Endothelial cell of umbilical vein (primary cell): ENCODE data around the gene IGFBP3. TPM values are rescaled to one million over a fixed set of nuclear protein-coding genes. Genes with fewer than 3 reads are reported as not detected.

Source experiments
- BruUV-seq: library from RNA; stranded (reverse); fragments of 400-500 nt; replicated peaks from 2 replicates; lab custom pipeline; 2021; lab: Mats Ljungman, UMichigan
- CTCF ChIA-PET: fragments of 300-600, 350-600 bp; sonication (Branson Sonifier 250); formaldehyde crosslinking; loops from one replicate; lab custom pipeline; 2021; ENCODE audit warnings: antibody characterized with exemption, inconsistent platforms; lab: Charles Lee
- POLR2A ChIA-PET: fragments of 300-600, 350-600 bp; sonication (Branson Sonifier 250); formaldehyde crosslinking; loops from one replicate; lab custom pipeline; 2021; ENCODE audit warnings: antibody characterized with exemption, inconsistent platforms; lab: Charles Lee
- DNase-seq: peaks from one replicate; pipeline ENCODE4 v3.0.0-alpha.2; 2011; ENCODE audit warnings: low read depth, low spot score
- FAIRE-seq: peaks from 2 replicates; lab custom pipeline; 2011; peaks lifted over from hg19 to GRCh38; lab: Jason Lieb, UNC
- H2AFZ ChIP-seq: 2 replicates; pipeline ENCODE4 v1.6.0; 2012; ENCODE audit warnings: low read depth, low read length, control low read depth, inconsistent platforms
- H3K27ac ChIP-seq: 2 replicates; pipeline ENCODE4 v1.5.1; 2011; ENCODE audit warnings: low read depth, mild to moderate bottlenecking, control low read depth, low read length, moderate library complexity; ENCODE audit not compliant: insufficient read depth
- H3K27me3 ChIP-seq, 2 experiments: 2 replicates each; pipeline versions ENCODE4 v1.6.0 to v1.6.1; 2011; ENCODE audit warnings: low read length in 2 of 2, mixed read lengths in 1 of 2; ENCODE audit not compliant: control insufficient read depth in 2 of 2, insufficient read depth in 2 of 2
- H3K36me3 ChIP-seq, 2 experiments: 2 replicates in 1 of 2; 3 replicates in 1 of 2; pipeline ENCODE4 v1.5.1; 2011; ENCODE audit warnings: low read length in 2 of 2, mild to moderate bottlenecking in 1 of 2, moderate library complexity in 1 of 2; ENCODE audit not compliant: control insufficient read depth in 2 of 2, insufficient read depth in 2 of 2; ENCODE audit errors: extremely low read depth in 1 of 2
- H3K4me1 ChIP-seq: 3 replicates; pipeline ENCODE4 v1.5.1; 2011; ENCODE audit warnings: mild to moderate bottlenecking, low read length; ENCODE audit not compliant: control insufficient read depth, insufficient read depth; ENCODE audit errors: extremely low read depth
- H3K4me2 ChIP-seq: 2 replicates; pipeline ENCODE4 v1.6.1; 2011; ENCODE audit warnings: low read length, control low read depth, mixed read lengths; ENCODE audit not compliant: insufficient read depth
- H3K4me3 ChIP-seq, 3 experiments: fragments of 200-600 bp in 1 of 3; sonication (generic), shearing (Covaris generic) in 1 of 3; replicated peaks in 1 of 3; 2 replicates each; pipeline ENCODE4 v1.5.1; 2011 to 2016; ENCODE audit warnings: control low read depth in 3 of 3, low read length in 3 of 3, mild to moderate bottlenecking in 2 of 3, inconsistent platforms in 1 of 3, low read depth in 1 of 3, moderate library complexity in 1 of 3; ENCODE audit not compliant: insufficient read depth in 1 of 3
- H3K79me2 ChIP-seq: 2 replicates; pipeline ENCODE4 v1.6.0; 2012; ENCODE audit warnings: low read length, inconsistent platforms; ENCODE audit not compliant: control insufficient read depth, insufficient read depth
- H3K9ac ChIP-seq: replicated peaks from 2 replicates; pipeline ENCODE3; 2011; ENCODE audit warnings: low read length, control low read depth; ENCODE audit not compliant: insufficient read depth; ENCODE audit errors: extremely low read depth
- H3K9me1 ChIP-seq: replicated peaks from 3 replicates; pipeline ENCODE4 v1.6.0; 2011; ENCODE audit warnings: mild to moderate bottlenecking, low read length; ENCODE audit not compliant: control insufficient read depth, insufficient read depth; ENCODE audit errors: extremely low read depth
- H3K9me3 ChIP-seq: replicated peaks from 2 replicates; pipeline ENCODE4 v1.5.1; 2012; ENCODE audit warnings: low read length, inconsistent platforms; ENCODE audit not compliant: control insufficient read depth, insufficient read depth
- H4K20me1 ChIP-seq: replicated peaks from 2 replicates; pipeline ENCODE3; 2011; ENCODE audit warnings: mild to moderate bottlenecking, low read length; ENCODE audit not compliant: control insufficient read depth, insufficient read depth; ENCODE audit errors: extremely low read depth
- CTCF ChIP-seq, 2 donors: IDR thresholded peaks; 1 replicate in 1 of 2; 2 replicates in 1 of 2; pipeline ENCODE4 v1.5.1; 2011; ENCODE audit warnings: low read length in 2 of 2, mild to moderate bottlenecking in 2 of 2, moderate library complexity in 2 of 2, control low read depth in 1 of 2, inconsistent platforms in 1 of 2, low read depth in 1 of 2; ENCODE audit not compliant: insufficient read depth in 1 of 2; ENCODE audit errors: extremely low read depth in 1 of 2
- EZH2 ChIP-seq: IDR thresholded peaks from 2 replicates; pipeline ENCODE4 v1.6.1; 2012; ENCODE audit warnings: borderline replicate concordance, low read depth, mild to moderate bottlenecking, moderate library complexity, low read length, inconsistent platforms; ENCODE audit not compliant: severe bottlenecking
- FOS ChIP-seq: IDR thresholded peaks from 2 replicates; pipeline ENCODE4 v1.6.1; 2011; ENCODE audit warnings: mild to moderate bottlenecking, low read length, moderate library complexity, borderline replicate concordance; ENCODE audit not compliant: insufficient read depth
- GATA2 ChIP-seq: IDR thresholded peaks from 2 replicates; pipeline ENCODE4 v1.7.0; 2011; ENCODE audit warnings: low read depth, mild to moderate bottlenecking, moderate library complexity, mixed read lengths, low read length; ENCODE audit not compliant: insufficient read length, insufficient read depth
- JUN ChIP-seq: IDR thresholded peaks from 2 replicates; pipeline ENCODE4 v1.6.1; 2011; ENCODE audit warnings: borderline replicate concordance, low read depth; ENCODE audit not compliant: insufficient read length, insufficient read depth
- MAX ChIP-seq: IDR thresholded peaks from 2 replicates; pipeline ENCODE4 v1.6.1; 2011; ENCODE audit not compliant: insufficient read depth, insufficient read length
- MYC ChIP-seq: IDR thresholded peaks from one replicate; pipeline ENCODE4 v1.6.1; 2011; ENCODE audit warnings: mild to moderate bottlenecking, low read depth, low read length
- POLR2A ChIP-seq: IDR thresholded peaks from 2 replicates; pipeline ENCODE4 v1.6.1; 2012; ENCODE audit warnings: low read depth, mild to moderate bottlenecking, control low read depth, low read length
- dilution Hi-C: fragments of 300-500 bp; cut with MboI; formaldehyde crosslinking; loops from one replicate; pipeline ENCODE4 v1.15.0; 2019; ENCODE audit warnings: low sequenced_read_pairs; ENCODE audit not compliant: extremely low pct_ligation_motif_present
- intact Hi-C: fragments of 100-400 bp; cut with micrococcal nuclease; formaldehyde crosslinking; loops from one replicate; pipeline ENCODE4 v1.10.0; 2022
- polyA plus RNA-seq, 4 experiments: library from polyadenylated mRNA; depleted of rRNA in 3 of 4; stranded (reverse) in 3 of 4; unstranded in 1 of 4; fragments of >200 nt; gene quantifications; 2 replicates each; pipeline versions ENCODE4 v1.2.1 to v1.2.3, GENCODE V29; 2011 to 2012; ENCODE audit warnings: missing spikeins in 1 of 4
- total RNA-seq: library from RNA; stranded (reverse); gene quantifications from 2 replicates; pipeline ENCODE4 v1.2.3, GENCODE V29; 2021

Gene IGFBP3
- total and polyA plus RNA-seq, 2 donors (not counting 3 experiments of a cell fraction or from before 2014, with no cell fraction given), result 3.4 to 10.1 TPM

GRCh38 chr7:45876519-45876918, 44.6 kb downstream of the IGFBP3 start:
- Histone ChIP-seq H3K9me3 (no peaks in the 10 kb centered on the region), H2AFZ (no peak overlapping the region), H4K20me1 (no peaks in the 10 kb centered on the region), H3K27me3 (no peaks in the 10 kb centered on the region), H3K9me1 (no peaks in the 10 kb centered on the region), H3K4me1 (peaks cover 15% of the 10 kb centered on the region), H3K4me2 (no peak overlapping the region), H3K36me3 (no peaks in the 10 kb centered on the region), H3K9ac (no peak overlapping the region), H3K4me3 (no peak overlapping the region), H3K79me2 (no peaks in the 10 kb centered on the region), H3K27ac (no peak overlapping the region)
- ChIA-PET POLR2A (no interaction called here), CTCF (interaction anchor here (0.9 to 2.4 kb wide), 2 partner anchors 12 to 22 kb away, joined by 3 to 7 read pairs; partner anchors contain the start of gene IGFBP1)
- TF ChIP-seq FOS, result no peak
- no peak for TF ChIP-seq POLR2A
- TF ChIP-seq MYC, result no peak
- no peak for TF ChIP-seq CTCF (IDR thresholded peaks at IDR 0.05; ENCODE audit: extremely low read depth in 1 of 2, insufficient read depth in 1 of 2, low read depth in 1 of 2, low read length in 2 of 2)
- no peak for TF ChIP-seq GATA2
- TF ChIP-seq JUN, result no peak
- TF ChIP-seq MAX, result no peak
- no peak for TF ChIP-seq EZH2
- DNase-seq (no peak), FAIRE-seq (no peak)
- dilution Hi-C loops, result no loop called here
- no TSS peak for BruUV-seq
- intact Hi-C loops, result no loop called here
